GM18499 (cell line): ENCODE data around the gene CBFA2T3.

Source experiments
- ATAC-seq: cut with Tn5 transposase; IDR thresholded peaks from one replicate; pipeline ENCODE4 v1.9.1; 2021; ENCODE audit warnings: moderate number of reproducible peaks; ENCODE audit not compliant: insufficient read depth, unreplicated experiment

Gene CBFA2T3

GRCh38 chr16:88943131-88943664 is 33.8 kb downstream of the CBFA2T3 start:
- no peak for ATAC-seq

GRCh38 chr16:88941913-88942909 is 34.8 kb downstream of the CBFA2T3 start:
- ATAC-seq, result no peak

- no peak for ATAC-seq
These were observed 35.9 kb downstream of the CBFA2T3 start for GRCh38 chr16:88940862-88941817.

- ATAC-seq, result no peak
These were observed 36.8 kb downstream of the CBFA2T3 start for GRCh38 chr16:88939972-88940861.

- no peak for ATAC-seq
These were observed 37.6 kb downstream of the CBFA2T3 start for GRCh38 chr16:88939245-88939971.

- no peak for ATAC-seq
These were observed 38.2 kb downstream of the CBFA2T3 start for GRCh38 chr16:88938777-88939244.

- ATAC-seq, result no peak
These were observed 38.8 kb downstream of the CBFA2T3 start for GRCh38 chr16:88938119-88938776.

- ATAC-seq, result no peak
These were observed 39.8 kb downstream of the CBFA2T3 start for GRCh38 chr16:88937206-88937621.

- no peak for ATAC-seq
These were observed 40.3 kb downstream of the CBFA2T3 start for GRCh38 chr16:88936556-88937205.

GRCh38 chr16:88936008-88936555 is 40.9 kb downstream of the CBFA2T3 start:
- ATAC-seq, result no peak

GRCh38 chr16:88934066-88934667 is 42.8 kb downstream of the CBFA2T3 start:
- no peak for ATAC-seq

GRCh38 chr16:88932929-88933328 is 44.1 kb downstream of the CBFA2T3 start:
- no peak for ATAC-seq

- ATAC-seq, result no peak
These were observed 45.1 kb downstream of the CBFA2T3 start for GRCh38 chr16:88931936-88932335.

GRCh38 chr16:88931373-88931900 is 45.6 kb downstream of the CBFA2T3 start:
- ATAC-seq, result no peak

- ATAC-seq, result no peak
These were observed 46.3 kb downstream of the CBFA2T3 start for GRCh38 chr16:88930716-88931115.

- no peak for ATAC-seq
These were observed 47.9 kb downstream of the CBFA2T3 start for GRCh38 chr16:88929091-88929445.
